NB4 (cell line): ENCODE measurements around the gene SLC66A2.

Source experiments
- MYC ChIP-seq: IDR thresholded peaks from 2 replicates; pipeline ENCODE4 v1.6.1; 2011; ENCODE audit warnings: low read depth, low read length
- POLR2A ChIP-seq: IDR thresholded peaks from 2 replicates; pipeline ENCODE4 v1.6.1; 2011; ENCODE audit warnings: mild to moderate bottlenecking; ENCODE audit not compliant: insufficient read length; ENCODE audit errors: extremely low read depth
- TF ChIP-seq, protein P1 (sequence below): IDR thresholded peaks from one replicate; pipeline ENCODE4 v1.5.1; 2012; ENCODE audit warnings: low read depth, low read length
- TF ChIP-seq, protein P2 (sequence below): IDR thresholded peaks from 2 replicates; pipeline ENCODE4 v1.6.1; 2011; ENCODE audit warnings: low read depth, low read length

DNA sequence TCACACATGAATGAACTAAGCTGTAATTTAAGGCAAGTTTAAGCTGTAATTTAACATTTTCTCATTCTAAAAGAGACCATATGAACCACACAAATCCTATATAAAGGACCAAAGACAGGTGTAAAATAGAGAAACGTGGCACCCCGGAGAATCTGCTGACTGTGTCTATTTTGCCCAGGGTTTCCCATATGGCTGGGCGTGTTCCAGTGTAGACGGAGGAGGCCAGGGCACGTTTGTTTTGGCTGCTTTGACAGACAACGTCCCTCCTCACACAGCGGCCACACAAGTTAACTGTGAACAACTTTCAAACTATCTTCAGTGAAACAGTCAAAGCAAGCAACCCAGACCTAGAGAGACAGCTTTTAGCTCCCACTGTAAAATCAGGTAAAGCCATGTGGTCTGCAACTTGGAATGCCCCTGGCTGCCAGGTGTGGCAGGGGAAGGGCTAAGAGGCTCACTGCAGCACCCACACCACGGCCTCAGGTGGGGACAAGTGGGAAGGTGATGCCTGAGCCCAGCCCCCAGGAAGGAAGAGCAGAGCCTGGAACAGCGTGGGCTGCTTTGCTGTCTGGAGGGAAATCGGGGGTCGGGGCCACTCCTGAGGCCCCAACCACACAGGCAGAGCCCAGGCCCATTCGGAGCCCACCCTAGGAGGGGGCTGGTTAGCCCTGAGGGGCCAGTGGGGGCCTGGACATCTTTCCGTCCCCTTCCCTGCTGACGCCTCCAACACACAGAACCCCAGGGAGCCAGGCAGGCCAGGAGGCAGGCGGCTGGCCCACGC is 40.7 kb downstream of the SLC66A2 start:
- TF ChIP-seq MYC (no peak), POLR2A (no peak)
- TF ChIP-seq, protein P1, sequence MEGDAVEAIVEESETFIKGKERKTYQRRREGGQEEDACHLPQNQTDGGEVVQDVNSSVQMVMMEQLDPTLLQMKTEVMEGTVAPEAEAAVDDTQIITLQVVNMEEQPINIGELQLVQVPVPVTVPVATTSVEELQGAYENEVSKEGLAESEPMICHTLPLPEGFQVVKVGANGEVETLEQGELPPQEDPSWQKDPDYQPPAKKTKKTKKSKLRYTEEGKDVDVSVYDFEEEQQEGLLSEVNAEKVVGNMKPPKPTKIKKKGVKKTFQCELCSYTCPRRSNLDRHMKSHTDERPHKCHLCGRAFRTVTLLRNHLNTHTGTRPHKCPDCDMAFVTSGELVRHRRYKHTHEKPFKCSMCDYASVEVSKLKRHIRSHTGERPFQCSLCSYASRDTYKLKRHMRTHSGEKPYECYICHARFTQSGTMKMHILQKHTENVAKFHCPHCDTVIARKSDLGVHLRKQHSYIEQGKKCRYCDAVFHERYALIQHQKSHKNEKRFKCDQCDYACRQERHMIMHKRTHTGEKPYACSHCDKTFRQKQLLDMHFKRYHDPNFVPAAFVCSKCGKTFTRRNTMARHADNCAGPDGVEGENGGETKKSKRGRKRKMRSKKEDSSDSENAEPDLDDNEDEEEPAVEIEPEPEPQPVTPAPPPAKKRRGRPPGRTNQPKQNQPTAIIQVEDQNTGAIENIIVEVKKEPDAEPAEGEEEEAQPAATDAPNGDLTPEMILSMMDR = no peak
- TF ChIP-seq, protein P2, sequence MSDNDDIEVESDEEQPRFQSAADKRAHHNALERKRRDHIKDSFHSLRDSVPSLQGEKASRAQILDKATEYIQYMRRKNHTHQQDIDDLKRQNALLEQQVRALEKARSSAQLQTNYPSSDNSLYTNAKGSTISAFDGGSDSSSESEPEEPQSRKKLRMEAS = no peak
